ENCODE results near the gene MAP2K6.

MAP2K6 gene

DNA sequence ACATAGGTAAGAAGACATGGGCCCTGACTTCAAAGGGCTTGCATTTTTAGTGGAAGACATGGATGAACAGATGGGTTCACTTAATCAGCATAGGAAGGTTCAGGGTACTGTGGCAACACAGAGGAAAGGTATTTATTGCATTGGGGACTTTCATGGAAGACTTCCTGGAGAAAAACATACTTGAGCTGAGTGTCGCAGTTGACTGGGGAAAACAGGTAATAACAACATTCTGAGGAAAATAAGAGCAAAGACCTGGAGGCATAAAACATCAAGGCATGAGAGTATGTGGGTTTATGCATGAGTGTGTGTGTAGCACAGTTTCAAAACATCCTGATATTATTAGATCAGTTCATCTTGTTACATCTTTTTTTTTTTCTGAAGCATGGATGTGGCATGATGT, 82.7 kb downstream of the MAP2K6 start:
- no peak for DNase-seq

DNA sequence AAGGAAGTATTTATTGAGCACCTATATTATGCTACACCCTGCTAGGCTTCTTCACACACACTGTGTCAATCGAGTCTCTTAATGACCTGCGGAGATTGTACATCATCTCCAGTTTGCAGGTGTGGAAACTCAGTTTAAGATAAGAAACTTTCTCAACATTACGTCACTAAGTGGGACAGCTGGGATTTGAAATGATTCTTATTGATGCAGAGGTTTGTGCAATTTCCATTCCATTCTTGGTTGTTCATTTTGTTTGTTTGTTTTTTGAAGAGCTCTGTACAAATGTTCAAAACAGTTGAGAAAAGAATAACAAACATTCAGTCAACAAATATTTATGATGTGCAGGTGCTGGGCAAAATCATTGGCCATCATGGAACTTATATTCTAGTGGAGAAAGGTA, 84.8 kb downstream of the MAP2K6 start:
- DNase-seq: no peak

DNA sequence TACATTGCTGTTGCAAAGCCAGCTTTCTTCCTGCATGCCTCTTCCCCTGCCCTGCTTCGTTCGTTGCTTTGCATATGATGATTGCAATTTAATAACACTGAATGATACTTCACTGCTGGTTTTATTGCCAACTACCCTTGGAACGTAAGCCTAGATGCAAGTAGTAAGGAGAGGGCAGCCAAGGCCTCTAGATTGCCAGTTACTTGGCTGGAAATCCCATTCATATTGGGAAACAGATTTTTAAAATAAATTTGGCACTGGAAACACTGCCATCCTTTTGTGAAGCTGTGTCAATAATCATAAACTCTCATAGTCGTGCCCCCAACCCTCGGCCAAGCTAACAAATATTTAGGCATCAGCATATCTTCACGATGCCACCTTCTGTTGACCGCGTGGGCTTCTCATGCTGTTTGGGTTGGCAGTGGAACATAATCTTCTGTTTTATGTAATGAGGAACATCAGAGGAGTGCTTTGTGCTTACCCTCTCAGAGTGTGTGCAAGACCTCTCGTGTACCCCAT, 86.5 kb downstream of the MAP2K6 start:
- no peak for DNase-seq

DNA sequence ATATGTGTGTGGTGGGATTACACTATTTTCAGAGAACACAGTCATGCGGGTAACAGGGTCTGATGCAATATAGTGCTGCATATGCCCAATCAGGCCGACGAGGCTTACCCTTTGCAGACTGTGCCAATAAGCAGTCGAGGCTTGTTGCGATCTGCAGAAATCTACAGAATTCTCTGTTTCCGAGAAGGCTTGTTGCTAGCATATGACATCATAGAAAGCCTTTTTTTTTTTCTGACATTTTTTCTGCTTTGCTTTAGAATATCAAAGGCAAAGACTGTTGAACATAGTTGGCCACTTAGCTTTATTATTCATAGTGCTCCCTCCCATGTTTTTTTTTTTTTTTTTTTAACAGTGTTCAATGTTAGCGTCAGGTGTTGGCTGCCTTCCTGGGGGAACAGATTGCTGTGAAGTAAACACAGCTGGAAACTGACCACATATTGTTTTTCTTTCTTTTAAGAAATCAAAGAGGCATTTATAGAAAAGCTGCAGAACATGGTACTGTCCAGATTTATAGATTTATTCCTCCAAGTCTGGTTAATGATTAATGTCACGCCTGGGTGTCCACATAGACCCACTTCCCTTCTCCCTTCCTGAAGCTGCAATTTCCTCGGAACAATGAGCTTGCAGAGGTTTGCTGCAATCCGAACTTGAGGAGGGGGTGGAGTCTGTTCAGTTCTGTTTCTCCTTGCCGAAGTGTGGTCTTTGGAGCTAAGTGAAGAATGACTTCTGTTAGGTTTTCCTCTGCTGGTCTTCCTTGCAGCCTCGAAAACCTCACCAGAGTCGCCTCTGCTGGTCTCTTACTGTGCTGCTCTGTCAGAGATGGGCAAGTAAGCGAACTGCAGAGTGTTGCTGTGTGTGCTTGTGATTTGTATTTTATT, 87.3 kb downstream of the MAP2K6 start:
- no peak for DNase-seq

DNA sequence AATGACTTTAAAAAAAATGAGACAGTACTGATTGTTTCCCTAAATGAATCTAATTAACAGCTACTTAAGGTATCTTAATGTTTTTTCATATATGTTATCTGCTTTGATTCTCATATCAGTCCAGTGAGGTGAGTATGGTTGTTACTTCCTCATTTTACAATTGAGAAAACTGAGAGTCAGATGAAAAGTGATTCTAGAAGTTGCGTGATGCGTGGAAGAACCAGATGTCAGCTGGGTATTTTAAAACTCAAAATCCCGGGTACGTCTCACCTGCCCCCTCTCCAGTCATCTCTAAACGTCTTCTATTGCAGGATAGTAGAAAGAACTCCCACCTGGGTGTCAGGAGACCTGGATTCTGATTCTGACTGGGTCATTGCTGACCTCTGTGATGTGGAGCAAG, 89.2 kb downstream of the MAP2K6 start:
- no peak for DNase-seq

DNA sequence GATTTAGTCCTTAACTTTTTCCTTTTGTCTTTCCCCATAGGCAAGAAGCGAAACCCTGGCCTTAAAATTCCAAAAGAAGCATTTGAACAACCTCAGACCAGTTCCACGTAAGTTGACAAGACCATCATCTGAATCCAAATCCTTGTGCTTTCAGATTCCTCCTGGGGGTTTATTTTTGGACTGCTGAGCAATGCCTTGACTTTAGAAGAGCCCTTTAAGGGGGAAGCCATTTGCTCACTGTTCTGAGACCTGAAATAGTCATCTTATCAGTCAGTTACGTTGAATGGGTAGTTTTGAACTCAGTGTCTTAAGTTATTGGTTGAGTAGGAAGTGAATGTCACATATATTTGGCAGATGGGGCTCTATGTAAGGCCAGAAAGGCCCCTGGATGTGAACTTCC, 91.2 kb downstream of the MAP2K6 start:
- no peak for DNase-seq

DNA sequence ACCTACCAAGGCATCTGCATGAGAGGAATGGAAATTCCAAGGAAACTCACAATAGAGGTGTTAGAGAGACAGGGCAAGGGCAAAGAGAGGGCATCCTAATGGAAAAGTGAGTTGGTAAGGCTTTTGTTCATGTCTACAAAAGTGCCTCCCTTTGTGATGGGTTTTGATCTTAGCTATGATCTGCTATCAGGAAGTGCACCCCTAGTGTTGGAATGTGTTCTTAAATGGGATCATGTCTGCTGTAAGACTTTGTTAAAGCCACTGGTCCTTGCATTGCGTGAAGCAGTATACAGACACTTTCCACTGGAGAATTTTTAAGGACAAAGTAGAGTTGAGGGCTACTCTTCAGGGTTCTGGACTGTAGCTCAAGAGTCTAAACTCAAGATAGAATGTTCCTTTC, 92.0 kb downstream of the MAP2K6 start:
- no peak for DNase-seq

DNA sequence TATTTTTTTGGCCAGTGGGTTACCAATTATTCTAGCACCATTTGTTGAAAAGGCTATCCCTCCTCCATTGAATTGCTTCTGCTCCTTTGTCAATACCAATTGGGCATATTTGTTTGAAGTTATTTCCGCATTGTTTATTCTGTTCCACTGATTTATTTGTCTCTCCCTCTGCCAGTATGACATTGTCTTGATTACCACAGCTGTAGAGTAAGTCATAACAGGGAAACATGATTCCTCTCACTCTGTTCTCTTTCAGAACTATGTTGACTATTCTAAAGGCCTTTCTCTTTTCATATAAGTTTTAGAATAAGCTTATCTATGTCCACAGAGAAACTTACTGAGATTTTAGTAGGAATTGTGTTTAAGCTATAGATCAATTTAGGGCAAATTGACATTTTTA, 94.3 kb downstream of the MAP2K6 start:
- DNase-seq: no peak

DNA sequence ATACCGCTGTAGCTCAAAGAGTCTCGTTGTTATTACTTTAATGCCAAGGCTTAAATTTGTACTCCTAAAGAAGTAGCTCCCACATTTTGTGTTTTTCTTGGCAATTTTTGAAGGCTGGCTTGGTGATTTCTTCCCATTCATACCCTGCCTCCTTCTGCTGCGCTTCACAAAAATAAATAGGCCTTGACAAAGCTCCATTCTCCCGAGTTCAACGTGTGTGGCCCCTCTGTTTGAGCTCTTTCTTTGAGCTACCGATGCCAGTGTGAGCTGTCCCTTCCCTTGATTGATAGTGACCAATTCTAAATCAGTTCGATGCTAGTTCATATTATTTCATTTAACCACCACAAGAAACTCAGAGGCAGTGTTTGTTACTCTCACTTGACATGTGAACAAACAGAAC, 96.8 kb downstream of the MAP2K6 start:
- no peak for DNase-seq

DNA sequence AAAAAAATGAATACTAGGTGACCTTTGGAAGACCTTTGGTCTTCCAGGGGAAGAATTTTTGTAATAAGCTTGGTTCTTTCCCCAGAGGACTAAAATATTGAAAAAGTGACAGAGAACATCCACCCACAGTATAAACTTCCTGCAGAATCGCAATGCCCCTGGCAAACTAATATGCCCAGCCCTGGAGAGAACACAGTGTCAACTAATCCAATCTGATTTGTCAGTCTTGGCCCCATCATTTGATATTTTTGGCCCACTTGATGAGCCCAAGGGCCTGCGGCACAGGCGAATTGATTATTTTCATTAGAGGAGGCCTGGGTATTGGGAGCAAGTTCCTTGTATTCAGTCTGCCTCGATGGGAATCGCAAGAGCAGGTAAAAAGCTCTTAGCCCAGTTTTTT, 98.4 kb downstream of the MAP2K6 start:
- no peak for DNase-seq

DNA sequence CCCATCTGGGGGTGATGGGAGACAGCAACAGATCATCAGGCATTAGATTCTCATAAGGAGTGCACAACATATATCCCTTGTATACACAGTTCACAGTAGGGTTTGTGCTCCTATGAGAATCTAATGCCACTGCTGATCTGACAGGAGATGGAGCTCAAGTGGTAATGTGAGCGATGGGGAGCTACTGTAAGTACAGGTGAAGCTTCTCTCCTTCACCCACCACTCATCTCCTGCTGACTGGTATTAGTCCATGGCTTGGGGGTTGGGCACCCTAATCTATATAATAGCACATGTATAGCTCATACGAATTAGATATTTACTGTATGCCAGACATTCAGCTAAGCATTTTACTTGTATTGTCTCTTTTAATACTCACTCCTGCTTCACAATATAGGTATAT, 101.7 kb downstream of the MAP2K6 start:
- no peak for DNase-seq

DNA sequence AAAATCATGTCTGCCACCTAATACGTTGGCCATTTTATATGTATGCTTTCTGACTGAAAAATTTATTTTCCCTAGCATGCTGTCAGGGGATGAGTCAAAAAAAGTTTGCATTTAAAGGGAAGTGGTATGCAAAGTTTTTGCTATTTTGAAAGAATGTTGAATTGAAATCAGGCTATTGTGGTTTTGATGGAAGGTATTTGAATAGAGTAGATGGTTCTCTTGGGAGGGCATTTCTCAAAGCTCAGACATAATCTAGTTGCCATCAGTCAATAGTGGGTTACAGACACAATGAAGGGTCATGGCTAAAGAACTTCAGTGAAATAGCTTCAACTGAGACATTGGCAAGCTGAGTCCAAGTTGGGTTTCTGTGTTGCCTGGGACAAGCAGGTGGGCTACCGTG, 102.4 kb downstream of the MAP2K6 start:
- DNase-seq: no peak

DNA sequence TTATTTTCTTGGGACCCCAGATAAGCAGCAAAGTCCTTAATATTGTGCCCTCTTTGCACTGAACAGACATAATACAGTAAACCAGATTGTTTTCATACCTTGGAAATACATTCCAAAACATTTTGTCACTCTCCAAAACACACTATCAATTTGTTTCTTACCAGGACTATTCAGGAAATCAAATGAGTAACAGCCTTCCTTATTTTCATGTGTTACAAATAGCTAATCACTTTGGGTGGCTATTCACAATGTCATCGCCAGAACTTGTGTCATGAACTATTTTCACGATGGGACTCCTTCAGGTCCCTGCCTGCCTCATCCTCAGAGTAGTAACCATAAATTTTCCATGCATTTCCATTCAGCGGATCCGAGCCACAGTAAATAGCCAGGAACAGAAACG, 104.5 kb downstream of the MAP2K6 start:
- no peak for DNase-seq

DNA sequence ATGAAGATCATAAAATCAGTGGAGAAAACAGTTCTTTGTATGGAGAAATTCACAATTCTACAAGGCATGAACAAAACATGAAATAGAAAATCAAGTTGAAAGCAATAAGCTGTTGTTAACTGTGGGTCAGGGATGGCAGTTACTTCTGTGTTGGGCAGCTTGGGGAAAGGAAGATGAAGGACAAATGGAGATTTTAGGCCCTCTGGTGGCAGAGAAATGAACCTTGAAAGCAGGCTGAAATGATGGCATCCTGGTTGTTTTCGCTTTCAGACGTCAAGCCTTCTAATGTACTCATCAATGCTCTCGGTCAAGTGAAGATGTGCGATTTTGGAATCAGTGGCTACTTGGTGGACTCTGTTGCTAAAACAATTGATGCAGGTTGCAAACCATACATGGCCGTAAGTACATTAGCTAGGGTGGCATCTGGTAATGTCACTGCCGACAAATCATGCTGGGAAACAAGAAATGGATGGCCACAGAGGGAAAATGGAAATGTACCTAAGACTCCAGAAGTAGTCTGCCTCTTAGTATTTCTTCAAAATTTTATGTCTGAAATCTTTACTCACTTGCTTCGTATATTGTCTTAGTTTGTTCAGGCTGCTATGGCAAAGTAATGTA, 108.9 kb downstream of the MAP2K6 start:
- DNase-seq: no peak

DNA sequence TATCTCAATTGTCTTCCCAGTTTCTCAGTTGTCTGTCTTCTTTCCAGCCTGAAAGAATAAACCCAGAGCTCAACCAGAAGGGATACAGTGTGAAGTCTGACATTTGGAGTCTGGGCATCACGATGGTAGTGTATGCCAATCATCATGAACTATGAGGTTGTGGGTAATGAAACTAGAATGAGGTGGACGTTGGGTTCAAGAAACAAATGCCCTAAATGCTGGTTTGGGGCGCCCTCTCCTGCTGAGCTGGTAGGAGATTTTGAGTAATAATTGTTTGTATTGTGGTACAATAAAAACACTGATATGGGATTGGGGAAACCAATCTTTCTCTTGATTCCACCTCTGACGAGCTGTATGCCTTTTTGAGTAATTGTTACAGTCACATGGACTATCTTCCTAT, 110.4 kb downstream of the MAP2K6 start:
- DNase-seq: no peak

DNA sequence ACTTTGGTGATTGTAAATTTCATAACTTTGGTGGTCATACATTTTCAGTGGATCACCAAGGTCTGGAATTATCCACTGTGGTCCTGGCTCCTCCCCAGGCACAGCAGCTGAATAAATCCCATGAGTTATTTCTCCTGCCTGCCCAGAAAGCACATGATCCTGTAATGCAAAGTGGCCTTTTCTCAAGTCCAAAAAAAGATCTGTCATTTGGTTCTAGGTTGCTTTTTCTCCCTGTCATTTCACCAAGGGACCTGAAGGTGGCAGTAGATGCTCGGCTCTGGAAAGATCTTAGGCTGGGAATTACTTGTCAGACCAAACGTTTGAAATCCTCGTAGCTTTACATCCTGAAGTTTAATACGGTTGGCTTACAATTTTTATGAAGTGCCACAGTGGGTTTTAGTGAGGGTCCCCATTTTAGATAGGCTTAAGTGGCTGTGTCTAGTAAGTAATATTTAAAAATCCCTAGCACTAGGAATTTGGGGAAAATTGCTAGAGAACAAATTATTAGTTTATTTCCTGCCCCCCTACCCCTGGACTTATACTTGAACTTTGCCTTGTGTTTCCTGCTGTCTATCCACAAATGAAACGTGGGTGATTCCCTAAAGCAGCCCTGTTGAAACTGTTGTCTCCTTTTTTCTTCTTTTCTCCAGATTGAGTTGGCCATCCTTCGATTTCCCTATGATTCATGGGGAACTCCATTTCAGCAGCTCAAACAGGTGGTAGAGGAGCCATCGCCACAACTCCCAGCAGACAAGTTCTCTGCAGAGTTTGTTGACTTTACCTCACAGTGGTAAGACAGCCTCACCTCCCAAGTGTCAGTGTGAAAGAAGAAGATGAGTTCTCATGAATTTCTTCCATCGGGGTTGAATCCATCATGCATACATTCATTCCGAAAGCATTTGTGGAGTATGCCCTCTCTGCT, 111.7 kb downstream of the MAP2K6 start:
- no peak for DNase-seq

DNA sequence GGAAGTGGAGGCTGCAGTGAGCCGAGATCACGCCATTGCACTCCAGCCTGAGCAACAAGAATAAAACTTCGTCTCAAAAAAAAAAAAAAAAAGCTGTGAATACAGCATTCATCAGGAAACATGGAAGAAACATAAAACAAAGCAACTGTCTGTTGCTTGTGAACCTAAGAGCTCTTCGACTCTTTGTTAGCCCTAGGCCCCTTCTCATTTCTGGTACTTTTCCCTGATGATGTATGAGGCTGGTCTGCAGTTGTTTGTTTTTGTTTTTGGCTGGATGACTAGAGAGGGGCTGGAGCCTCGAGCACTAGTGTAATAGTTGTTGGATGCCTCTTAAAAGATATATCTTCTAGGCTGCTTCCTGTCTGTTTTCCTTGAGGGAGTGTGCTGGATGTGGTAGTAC, 113.5 kb downstream of the MAP2K6 start:
- DNase-seq: no peak

DNA sequence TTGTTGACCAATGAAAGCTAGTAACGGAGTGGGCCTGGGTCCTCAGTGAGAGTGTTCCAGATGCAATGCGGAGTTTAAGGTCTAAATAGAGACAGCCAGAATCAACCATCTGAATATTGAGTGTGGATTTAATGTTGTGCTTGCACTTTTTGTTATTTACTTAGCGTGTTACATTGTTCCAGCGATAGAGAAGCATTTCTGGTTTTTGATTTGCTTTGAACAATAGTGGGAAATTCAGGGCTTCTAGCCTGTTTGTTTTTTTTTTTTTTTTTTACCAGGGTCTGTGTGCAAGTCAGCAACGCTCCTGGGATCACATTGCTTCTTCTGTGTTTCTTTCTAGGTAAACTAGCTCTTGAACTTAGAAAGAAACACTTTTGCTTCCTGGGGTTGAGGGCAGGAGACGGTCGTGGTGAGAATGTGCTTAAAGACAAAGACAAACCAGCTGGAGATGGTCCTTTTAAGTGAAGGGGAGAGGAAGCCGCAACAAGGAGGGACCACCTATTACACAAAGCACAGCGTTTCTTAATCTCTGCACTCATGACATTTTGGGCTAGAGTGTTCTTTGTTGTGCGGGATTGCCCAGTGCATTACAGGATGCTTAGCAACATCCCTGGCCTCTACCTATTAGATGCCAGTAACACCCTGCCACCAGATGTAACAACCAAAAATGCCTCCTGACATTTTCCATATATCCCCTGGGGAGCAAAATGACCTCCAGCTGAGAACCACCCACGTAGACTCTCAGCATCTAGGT, 119.2 kb downstream of the MAP2K6 start:
- no peak for DNase-seq

DNA sequence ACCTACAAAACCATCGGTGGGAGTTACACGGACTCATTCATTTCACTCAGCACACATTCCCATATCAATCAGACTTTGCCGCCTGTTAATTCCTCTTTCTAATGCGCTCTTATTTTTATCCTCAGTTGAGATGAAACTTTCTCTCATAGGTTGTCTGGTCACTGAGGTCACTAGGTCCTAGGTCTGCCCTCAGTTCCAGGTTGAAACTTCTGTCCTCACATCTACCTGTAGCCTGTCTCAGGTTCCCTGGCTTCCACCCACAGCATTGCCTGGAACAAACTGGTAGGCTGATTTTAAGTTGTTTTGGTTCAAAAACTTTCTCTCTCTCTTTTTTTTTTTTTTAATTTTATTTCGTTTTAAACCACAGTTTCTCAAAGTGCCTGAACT, 119.7 kb downstream of the MAP2K6 start:
- DNase-seq: no peak

DNA sequence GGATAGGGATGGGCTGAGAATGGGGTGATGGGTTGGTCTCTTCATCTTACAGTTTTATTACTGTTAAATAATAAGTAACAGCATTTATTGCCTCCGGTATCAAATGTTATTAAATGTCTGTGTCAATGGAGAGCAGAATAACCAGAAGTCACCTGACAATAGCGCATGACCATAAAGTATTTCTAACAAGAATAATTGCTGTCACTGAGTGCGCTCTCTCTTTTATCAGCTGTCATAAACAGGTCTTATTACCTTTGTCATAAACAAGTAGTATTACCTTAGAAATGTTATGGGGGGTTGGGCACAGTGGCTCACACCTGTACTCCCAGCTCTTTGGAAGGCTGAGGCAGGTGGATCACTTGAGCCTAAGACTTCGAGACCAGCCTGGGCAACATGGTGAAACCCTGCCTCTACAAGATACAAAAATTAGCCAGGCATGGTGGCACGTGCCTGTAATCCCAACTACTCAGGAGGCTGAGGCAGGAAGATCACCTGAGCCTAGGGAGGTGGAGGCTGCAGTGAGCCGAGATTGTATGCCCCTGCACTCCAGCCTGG, 120.6 kb downstream of the MAP2K6 start:
- DNase-seq: no peak

DNA sequence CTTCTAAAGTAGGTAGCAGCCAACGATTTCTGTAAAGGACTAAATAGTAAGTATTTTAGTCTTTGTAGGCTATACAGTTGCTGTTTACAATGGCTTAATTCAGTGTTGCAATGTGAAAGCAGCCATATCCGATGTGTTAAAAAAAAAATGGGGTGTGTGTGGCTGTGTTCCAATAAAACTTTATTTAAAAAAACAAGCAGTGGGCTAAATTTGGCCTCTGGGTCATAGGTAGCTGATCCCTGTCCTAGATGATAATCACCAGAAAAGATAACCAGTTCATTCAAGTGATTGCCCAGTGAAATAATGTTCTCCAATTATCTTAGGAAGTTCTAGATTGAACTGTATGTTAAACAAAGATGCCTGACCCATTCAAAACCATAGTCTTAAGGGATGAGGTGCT, 124.3 kb downstream of the MAP2K6 start:
- DNase-seq: no peak

DNA sequence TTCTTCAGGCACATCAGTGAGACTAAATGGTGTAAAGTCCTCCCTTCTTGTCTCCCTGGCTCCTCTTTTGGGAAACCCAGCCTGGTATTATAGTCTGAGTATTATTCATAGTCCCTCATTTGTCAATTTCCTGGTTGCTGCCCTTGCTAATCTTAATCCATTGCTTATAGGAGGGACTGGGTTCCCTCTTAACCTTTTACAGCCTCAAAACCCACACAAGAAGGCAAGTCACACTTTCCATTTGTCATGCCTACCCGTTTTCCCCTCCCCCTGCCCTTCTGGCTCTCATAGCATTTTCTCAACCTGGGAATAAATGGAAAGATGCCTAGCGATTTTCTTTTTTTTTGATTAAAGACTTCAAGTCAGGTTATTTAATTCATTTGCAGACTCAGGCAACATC, 124.8 kb downstream of the MAP2K6 start:
- no peak for DNase-seq
